Measurements from ENCODE around the gene C7orf33.

DNA sequence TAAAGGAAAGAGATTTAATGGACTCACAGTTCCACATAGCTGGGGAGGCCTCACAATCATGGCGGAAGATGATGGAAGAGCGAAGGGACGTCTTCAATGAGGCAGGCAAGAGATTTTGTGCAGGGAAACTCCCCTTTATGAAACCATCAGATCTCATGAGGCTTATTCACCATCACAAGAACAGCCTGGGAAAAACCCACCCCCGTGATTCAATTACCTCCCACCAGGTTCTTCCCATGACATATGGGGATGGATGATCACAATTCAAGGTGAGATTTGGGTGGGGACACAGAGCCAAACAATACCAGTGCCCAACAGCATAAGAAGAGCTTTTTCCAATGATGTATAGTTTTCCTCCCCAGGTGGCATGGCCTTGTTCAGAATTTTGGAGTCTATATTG, 11.2 kb upstream of the C7orf33 start:
- no peak for TF ChIP-seq POLR2AphosphoS5 (IDR thresholded peaks at IDR 0.05; ENCODE audit: low read depth, low read length)
- no peak for TF ChIP-seq TAF1 (IDR thresholded peaks at IDR 0.05; ENCODE audit: borderline replicate concordance, insufficient read depth, low read length)
- TF ChIP-seq, protein P1, sequence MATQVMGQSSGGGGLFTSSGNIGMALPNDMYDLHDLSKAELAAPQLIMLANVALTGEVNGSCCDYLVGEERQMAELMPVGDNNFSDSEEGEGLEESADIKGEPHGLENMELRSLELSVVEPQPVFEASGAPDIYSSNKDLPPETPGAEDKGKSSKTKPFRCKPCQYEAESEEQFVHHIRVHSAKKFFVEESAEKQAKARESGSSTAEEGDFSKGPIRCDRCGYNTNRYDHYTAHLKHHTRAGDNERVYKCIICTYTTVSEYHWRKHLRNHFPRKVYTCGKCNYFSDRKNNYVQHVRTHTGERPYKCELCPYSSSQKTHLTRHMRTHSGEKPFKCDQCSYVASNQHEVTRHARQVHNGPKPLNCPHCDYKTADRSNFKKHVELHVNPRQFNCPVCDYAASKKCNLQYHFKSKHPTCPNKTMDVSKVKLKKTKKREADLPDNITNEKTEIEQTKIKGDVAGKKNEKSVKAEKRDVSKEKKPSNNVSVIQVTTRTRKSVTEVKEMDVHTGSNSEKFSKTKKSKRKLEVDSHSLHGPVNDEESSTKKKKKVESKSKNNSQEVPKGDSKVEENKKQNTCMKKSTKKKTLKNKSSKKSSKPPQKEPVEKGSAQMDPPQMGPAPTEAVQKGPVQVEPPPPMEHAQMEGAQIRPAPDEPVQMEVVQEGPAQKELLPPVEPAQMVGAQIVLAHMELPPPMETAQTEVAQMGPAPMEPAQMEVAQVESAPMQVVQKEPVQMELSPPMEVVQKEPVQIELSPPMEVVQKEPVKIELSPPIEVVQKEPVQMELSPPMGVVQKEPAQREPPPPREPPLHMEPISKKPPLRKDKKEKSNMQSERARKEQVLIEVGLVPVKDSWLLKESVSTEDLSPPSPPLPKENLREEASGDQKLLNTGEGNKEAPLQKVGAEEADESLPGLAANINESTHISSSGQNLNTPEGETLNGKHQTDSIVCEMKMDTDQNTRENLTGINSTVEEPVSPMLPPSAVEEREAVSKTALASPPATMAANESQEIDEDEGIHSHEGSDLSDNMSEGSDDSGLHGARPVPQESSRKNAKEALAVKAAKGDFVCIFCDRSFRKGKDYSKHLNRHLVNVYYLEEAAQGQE (IDR thresholded peaks at IDR 0.05; ENCODE audit: insufficient read depth in 1 of 2, low read depth in 2 of 2, low read length in 2 of 2), result no peak
- TF ChIP-seq SIN3A (IDR thresholded peaks at IDR 0.05; ENCODE audit: borderline replicate concordance, insufficient read depth, low read length), result no peak
